GM18517 (cell line): ENCODE results near the gene GPHA2.

Experiments
- ATAC-seq: cut with Tn5 transposase; IDR thresholded peaks from one replicate; pipeline ENCODE4 v1.9.1; 2021; ENCODE audit warnings: mild to moderate bottlenecking, moderate library complexity; ENCODE audit not compliant: unreplicated experiment

GPHA2 gene

GRCh38 chr11:64931290-64931689 is 4.4 kb downstream of the GPHA2 start:
- ATAC-seq = no peak

- ATAC-seq = no peak
Measured at GRCh38 chr11:64930340-64930739, 5.4 kb downstream of the GPHA2 start.

GRCh38 chr11:64929625-64930024 is 6.1 kb downstream of the GPHA2 start:
- no peak for ATAC-seq

GRCh38 chr11:64928957-64929356 is 6.7 kb downstream of the GPHA2 start:
- no peak for ATAC-seq

- ATAC-seq = no peak
Measured at GRCh38 chr11:64926689-64927088, 9.0 kb downstream of the GPHA2 start.

DNA sequence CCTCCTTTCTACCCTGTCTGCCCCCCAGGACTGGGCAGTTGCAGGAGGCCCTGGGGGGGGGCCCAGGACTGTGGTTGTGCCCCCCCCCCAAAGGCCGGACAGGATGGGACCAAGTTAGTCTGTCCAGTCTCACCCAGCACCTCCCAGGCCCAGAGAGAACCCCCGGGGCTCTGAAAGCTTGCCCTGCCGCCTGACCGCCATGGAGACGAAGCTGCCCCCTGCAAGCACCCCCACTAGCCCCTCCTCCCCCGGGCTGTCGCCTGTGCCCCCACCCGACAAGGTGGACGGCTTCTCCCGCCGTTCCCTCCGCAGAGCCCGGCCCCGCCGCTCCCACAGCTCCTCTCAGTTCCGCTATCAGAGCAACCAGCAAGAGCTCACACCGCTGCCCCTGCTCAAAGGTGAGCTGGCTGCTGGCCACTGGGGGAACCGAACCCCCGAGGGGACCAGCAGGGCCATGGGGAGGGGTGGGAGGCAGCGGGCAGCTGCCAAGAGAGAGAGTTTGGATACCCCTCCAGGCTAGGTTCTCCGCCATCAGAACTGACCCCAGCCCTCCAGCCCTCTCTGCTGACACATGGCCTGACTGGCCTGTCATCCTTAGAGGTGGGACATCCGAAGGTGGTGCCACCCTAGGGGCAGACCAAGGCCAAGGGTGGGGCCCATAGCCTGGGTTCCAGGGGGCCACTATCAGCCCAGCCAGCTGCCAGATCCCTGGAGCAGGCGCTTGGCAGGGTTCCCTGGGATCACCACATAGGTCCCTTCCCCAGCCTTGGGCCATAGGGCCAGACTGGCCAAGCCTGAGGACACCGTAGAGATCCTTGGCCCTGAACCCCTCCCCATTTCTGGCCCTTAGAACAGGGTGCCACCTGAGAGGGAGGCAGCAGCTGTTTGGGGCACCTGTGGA is 9.9 kb downstream of the GPHA2 start:
- ATAC-seq = no peak

DNA sequence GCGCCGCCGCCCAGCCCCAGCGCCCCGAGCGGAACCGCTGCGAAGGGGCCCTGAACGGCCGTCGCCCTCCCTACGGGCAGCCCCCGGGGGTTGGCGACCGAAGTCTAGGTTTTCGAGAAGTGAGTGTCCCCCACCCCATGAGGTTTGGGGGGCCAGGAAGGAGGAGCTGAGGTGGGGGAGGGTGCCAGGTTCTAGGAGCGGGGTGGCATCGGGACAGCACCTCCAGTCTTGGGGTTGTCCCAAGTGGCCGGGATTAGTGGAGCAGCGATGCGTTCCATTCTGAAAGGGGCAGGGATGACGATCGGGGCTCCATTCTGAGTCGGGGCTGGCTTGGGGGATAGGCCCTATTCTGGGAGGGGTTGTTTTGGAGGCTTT is 10.8 kb downstream of the GPHA2 start:
- no peak for ATAC-seq

GRCh38 chr11:64923944-64924909 is 11.5 kb downstream of the GPHA2 start, which contains the start of gene PPP2R5B:
Gene PPP2R5B, plus strand, starts transcription at chr11:64924689. Its CDS starts 1,046 bp downstream, at chr11:64925735.
- ATAC-seq = peak; percentile 63

DNA sequence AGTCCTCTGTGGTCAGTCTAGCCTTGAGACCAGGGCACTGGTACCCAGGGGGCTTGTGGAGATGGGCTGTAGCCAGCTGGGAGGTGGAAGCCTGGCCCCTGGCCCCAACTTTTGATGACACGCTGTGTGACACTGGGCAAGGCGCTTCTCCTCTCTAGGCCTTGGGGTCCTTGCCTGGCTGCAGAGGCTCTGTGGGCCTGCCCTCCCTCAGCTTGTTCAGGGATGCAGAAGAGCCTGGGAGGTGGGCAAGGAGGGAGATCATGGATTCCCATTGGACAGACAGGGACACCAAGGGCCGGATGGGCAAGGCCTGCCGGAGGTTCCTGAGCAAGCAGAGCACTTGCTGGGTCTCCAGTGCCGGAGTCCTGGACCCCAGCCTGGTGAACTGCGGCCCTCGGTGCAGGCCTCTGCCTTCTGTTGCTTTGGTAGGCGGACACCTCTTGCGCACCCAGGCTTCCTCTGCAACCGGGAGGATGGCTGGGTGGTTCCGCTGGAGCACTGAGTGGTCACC is 12.5 kb downstream of the GPHA2 start:
- ATAC-seq = no peak

DNA sequence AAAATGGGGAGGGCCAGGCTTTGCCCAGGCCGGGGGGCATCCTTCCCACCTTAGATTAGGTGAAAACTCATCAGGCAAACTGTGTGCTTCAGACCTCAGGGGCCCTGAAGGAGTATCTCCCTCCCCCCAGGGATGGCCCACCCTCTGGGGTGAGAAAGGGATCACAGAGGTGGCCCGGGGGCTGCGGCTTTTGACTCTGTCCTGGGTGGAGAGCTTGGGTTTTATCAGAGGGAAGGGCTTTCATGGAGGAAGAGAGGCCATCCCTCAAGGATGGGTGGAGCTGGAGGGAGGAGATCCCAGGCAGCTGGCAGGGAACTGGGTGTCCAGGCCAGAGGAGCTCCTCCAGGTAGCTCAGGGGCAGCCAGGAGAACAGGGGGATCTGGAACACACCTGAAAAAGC is 14.3 kb downstream of the GPHA2 start:
- ATAC-seq = no peak

DNA sequence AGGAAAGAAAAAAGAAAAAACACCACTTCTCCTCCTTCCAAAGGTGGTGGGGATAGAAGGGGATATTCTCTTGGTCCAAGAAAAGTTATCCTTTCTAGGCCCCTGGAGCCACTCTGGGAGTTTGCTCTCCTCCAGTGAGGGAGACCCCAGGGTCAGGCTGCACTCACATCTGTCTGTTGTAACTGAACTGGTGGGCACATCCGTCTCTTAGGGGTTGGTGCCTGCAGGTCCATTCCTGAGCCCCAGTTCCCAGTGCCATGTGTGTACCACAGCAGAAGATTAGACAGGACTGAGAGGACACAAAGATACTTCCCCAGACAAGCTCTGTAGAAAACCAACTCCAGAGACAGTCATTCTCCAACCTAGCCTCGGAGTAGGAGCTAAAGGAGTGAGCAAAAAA is 15.6 kb downstream of the GPHA2 start:
- no peak for ATAC-seq

GRCh38 chr11:64919627-64920026 is 16.1 kb downstream of the GPHA2 start:
- no peak for ATAC-seq

GRCh38 chr11:64918017-64918416 is 17.7 kb downstream of the GPHA2 start:
- ATAC-seq = no peak

- ATAC-seq = no peak
Measured at GRCh38 chr11:64917663-64917995, 18.1 kb downstream of the GPHA2 start.

GRCh38 chr11:64916775-64917662 is 18.7 kb downstream of the GPHA2 start, which contains the start of gene ATG2A:
Gene ATG2A, minus strand, starts transcription at chr11:64917209. Its CDS starts 74 bp downstream, at chr11:64917135.
- ATAC-seq = peak; percentile 96

DNA sequence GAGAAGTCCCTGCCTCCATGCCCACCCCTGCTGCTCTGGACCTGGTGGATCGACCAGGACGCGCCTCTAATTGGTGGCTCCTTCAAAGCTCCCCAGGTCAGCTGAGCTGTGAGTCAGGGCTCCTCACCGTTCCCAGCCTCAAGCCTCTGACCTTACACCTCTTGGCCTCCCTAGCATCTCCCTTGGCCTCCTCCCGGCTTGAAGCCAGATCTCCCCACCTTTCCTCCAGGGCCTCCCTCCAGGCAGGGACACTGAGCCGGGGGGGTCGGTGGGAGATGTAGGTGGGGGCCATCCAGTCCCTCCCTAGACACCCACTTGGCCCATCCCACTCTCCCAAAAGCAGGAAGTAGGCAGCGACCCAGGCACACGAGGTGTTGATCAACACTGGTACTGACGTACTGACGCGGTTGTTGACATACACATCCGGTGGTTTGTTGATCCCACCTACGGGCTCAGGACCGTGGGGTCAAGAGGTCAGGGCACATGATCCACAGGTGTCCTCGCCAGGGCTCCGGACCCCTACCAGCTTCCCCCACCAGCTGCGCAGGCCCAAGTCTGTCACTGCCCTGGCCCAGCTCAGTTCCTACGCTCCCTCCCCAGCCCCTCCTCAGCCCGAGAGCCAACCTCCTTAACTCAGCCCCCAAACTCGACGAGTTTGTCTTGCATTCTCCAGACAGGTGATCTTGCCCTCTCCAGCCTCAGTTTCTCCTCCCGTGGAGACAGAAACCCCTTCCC is 19.5 kb downstream of the GPHA2 start:
- ATAC-seq = no peak

DNA sequence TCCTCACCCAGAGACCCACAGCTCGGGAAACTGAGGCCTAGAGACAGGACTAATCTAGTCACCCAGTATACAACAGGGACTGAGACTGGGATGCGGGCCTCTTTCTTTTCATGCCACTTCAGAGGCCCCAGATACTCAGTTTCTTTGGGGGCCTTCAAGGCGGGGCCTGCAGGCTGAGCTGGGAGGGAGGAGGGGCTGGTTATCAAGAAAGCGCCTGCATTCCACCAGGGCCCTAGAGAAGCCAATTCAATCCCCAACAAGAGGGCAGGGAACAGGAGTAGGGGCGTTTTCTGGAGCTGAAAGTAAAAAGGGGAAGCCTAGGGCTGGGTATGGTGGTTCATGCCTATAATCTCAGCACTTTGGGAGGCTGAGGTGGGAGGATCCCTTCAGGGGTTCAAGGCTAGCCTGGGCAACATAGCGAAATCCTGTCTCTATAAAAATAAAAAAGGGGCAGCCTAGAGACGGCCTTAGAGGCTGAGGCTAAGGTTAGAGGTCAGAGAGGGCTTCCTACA is 20.3 kb downstream of the GPHA2 start:
- no peak for ATAC-seq

DNA sequence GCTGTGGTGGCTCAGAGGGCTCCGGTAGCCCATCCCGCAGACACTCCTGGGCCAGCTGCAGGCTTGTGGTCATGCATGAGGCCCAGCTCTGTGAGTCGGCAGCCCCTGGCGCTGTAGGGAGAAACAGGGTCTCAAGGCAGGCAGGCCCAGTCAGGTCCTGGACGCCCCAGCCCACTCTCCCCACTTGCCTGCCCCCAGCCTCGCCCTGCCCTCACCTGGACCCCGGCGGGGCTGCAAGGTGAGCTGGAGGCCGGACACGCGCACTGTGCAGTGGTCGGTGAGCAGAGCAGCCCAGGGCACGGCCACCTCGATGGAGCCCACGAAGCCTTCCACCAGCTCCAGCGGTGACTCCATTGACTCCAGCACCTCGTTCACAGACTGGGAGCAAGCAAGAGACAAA is 21.6 kb downstream of the GPHA2 start:
- ATAC-seq = no peak

GRCh38 chr11:64913171-64913727 is 22.4 kb downstream of the GPHA2 start:
- ATAC-seq = no peak
